ENCODE results near the gene MAP4K4. TPM values are rescaled to one million over a fixed set of nuclear protein-coding genes. Genes with fewer than 3 reads are reported as not detected.
A peak's percentile ranks its signal among the peaks of the same experiment; 100 is the strongest.

MAP4K4 gene
- total and polyA plus RNA-seq, 12 donors, result 8.7 to 43.1 (median 21.8) TPM

- Histone ChIP-seq H3K36me3 (replicated peaks in 1 of 2) (peaks cover 0 to 6% of the 10 kb centered on the region in 2 donors), H3K27ac (no peak overlapping the region), H3K27me3 (no peaks in the 10 kb centered on the region), H3K9me3 (replicated peaks in 1 of 3) (no peaks in the 10 kb centered on the region), H3K4me3 (no peak overlapping the region), H3K4me1 (replicated peaks in 1 of 2) (no peaks in the 10 kb centered on the region)
- 81 to 88% (median 83%) methylated on average over 5 of the region's 5 CpGs for WGBS, 4 donors
- intact Hi-C loops (cut with DNase I), result loop anchor here in 1 of 2 donors (5.0 to 10.0 kb wide), 3 partner anchors 313 to 486 kb away; no protein-coding TSS in a partner anchor
- TF ChIP-seq POLR2A (IDR thresholded peaks at IDR 0.05), result no peak
- TF ChIP-seq CTCF (IDR thresholded peaks at IDR 0.05), result no peak
- no peak for DNase-seq
These were observed 133.0 kb downstream of the MAP4K4 start for GRCh38 chr2:101830555-101830954.

- Histone ChIP-seq H3K4me1 (replicated peaks in 1 of 2) (no peaks in the 10 kb centered on the region), H3K36me3 (replicated peaks in 1 of 2) (peaks cover 0 to 8% of the 10 kb centered on the region in 2 donors), H3K27ac (peak overlapping the region in 1 of 5 donors; percentile 24), H3K4me3 (no peak overlapping the region), H3K27me3 (no peaks in the 10 kb centered on the region), H3K9me3 (replicated peaks in 1 of 3) (no peaks in the 10 kb centered on the region)
- WGBS, 4 donors, result 64 to 72% (median 66%) methylated on average over 5 of the region's 5 CpGs
- TF ChIP-seq CTCF (IDR thresholded peaks at IDR 0.05), result peak; percentile 49 to 81 (median 70)
- TF ChIP-seq POLR2A (IDR thresholded peaks at IDR 0.05), result no peak
- peak; percentile 64 to 91 (median 71) for DNase-seq
- intact Hi-C loops (cut with DNase I), result loop anchor here in 1 of 2 donors (5.0 to 10.0 kb wide), 3 partner anchors 314 to 487 kb away; no protein-coding TSS in a partner anchor
These were observed 133.9 kb downstream of the MAP4K4 start for GRCh38 chr2:101831351-101831865.

- H3K27me3 ChIP-seq, result no peaks in the 10 kb centered on the region
- no peak overlapping the region for H3K4me3 ChIP-seq
- no peaks in the 10 kb centered on the region for H3K9me3 ChIP-seq (replicated peaks in 1 of 3)
- H3K27ac ChIP-seq, result no peak overlapping the region
- intact Hi-C loops (cut with DNase I), result loop anchor here in 1 of 2 donors (5.0 to 10.0 kb wide), 3 partner anchors 315 to 487 kb away; no protein-coding TSS in a partner anchor
- no peak for DNase-seq
- H3K36me3 ChIP-seq (replicated peaks in 1 of 2), result peaks cover 0 to 8% of the 10 kb centered on the region in 2 donors
- WGBS, 4 donors, result 49 to 77% (median 60%) methylated on average over 1 of the region's 1 CpG
- TF ChIP-seq CTCF (IDR thresholded peaks at IDR 0.05) (peak in 5 of 6 experiments; percentile 9 to 53 (median 34)), POLR2A (IDR thresholded peaks at IDR 0.05) (no peak)
- no peaks in the 10 kb centered on the region for H3K4me1 ChIP-seq (replicated peaks in 1 of 2)
These were observed 134.6 kb downstream of the MAP4K4 start for GRCh38 chr2:101832114-101832513.

- Histone ChIP-seq H3K27ac (no peak overlapping the region), H3K4me1 (replicated peaks in 1 of 2) (no peaks in the 10 kb centered on the region), H3K4me3 (no peak overlapping the region), H3K27me3 (no peaks in the 10 kb centered on the region), H3K9me3 (replicated peaks in 1 of 3) (no peaks in the 10 kb centered on the region), H3K36me3 (replicated peaks in 1 of 2) (peaks cover 0 to 8% of the 10 kb centered on the region in 2 donors)
- TF ChIP-seq POLR2A (IDR thresholded peaks at IDR 0.05), result no peak
- no peak for TF ChIP-seq CTCF (IDR thresholded peaks at IDR 0.05)
- no peak for DNase-seq
- WGBS, 4 donors, result 93 to 95% (median 95%) methylated on average over 4 of the region's 4 CpGs
- intact Hi-C loops (cut with DNase I), result loop anchor here in 1 of 2 donors (5.0 to 10.0 kb wide), 3 partner anchors 317 to 489 kb away; no protein-coding TSS in a partner anchor
These were observed 136.5 kb downstream of the MAP4K4 start for GRCh38 chr2:101833890-101834523.

Data from adrenal gland (tissue), 12 donors.